Hematopoietic multipotent progenitor cell treated with erythropoietin and hydrocortisone succinate and interleukin-3 and kit ligand, for 8 days (in vitro differentiated cells): ENCODE results near the gene FHOD3.

ENCODE experiments used
- DNase-seq: peaks from one replicate; pipeline ENCODE4 v3.0.0-alpha.2; 2015

FHOD3 gene

DNA sequence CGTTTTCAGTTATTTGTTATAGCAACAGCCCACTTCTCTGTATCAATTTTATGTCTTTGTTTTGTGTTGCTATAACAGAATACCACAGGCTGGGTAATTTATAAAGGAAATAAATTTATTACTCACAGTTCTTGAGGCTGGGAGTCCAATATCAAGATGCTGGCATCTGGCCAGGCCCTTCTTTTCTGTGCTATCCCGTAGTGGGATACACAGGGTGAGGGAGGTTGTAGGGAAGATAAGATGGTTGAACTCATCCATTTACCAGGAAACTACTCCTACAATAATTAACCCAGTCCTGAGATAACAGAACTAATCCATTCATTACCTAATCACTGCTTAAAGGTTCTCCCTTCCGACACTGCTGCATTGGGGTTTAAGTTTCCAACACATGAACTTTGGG is 310.6 kb downstream of the FHOD3 start:
- DNase-seq: no peak

GRCh38 chr18:36610258-36610657 is 312.7 kb downstream of the FHOD3 start:
- no peak for DNase-seq

- no peak for DNase-seq
Measured at GRCh38 chr18:36610661-36611060, 313.1 kb downstream of the FHOD3 start.

DNA sequence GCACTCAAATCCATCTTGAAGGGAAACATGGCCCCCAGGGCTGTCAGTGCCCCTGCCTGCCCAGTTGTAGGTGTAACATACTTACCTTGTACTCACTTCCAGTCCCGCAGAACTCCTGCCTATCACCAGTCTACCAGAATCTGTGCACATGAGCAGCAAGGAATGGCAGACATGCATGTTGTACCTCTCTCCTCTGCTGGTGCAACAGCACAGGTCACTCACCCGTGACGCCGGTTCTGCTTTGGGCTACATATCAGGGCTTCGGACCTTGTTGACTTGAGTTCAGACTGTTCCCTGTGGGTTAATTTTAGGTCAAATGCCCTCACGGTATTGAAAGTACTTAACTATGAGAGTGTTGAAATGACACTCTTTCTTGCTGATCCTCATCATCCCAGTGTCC is 315.6 kb downstream of the FHOD3 start:
- DNase-seq: no peak

DNA sequence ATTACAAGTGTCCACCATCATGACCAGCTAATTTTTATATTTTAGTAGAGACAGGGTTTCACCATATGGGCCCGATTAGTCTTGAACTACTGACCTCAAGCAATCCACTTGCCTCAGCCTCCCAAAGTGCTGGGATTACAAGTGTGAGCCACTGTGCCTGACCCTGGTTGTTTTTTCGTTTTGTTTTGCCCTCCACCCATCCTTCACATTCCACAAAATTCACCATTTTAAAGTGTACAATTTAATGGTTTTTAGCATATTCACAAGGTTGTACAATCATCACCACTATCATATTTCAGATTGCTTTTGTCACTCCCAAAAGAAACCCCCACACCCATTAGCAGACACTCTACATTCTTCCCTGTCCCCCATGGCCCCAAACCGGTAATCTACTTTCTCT is 316.3 kb downstream of the FHOD3 start:
- no peak for DNase-seq

GRCh38 chr18:36620788-36621187 is 323.3 kb downstream of the FHOD3 start:
- DNase-seq: no peak

- no peak for DNase-seq
Measured at GRCh38 chr18:36622610-36623009, 325.1 kb downstream of the FHOD3 start.

- DNase-seq: no peak
Measured at GRCh38 chr18:36623091-36623490, 325.6 kb downstream of the FHOD3 start.

DNA sequence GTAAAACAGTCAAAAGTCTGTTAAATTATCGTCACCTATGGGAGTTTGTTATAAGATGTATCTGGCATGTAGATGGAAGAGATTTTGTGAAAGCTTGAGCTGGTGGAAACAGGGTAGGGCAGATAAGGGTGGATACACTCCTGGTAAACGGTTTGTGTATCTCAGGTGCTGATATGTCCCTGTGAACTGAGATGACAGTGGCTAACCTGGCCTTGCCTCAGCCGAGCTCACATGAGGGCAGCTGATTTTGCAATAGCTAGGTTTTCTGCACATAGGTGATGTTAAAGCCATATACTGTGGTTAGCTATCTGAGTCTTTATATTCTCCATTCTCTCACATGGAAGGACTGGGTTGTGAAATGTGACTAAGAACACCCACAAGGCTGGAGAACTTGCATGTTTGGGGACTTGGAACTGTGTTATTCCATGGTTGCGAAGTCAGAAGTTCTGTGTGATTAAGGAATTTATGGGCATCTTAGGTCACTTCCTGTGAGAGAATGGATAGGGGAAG is 326.2 kb downstream of the FHOD3 start:
- DNase-seq: no peak

DNA sequence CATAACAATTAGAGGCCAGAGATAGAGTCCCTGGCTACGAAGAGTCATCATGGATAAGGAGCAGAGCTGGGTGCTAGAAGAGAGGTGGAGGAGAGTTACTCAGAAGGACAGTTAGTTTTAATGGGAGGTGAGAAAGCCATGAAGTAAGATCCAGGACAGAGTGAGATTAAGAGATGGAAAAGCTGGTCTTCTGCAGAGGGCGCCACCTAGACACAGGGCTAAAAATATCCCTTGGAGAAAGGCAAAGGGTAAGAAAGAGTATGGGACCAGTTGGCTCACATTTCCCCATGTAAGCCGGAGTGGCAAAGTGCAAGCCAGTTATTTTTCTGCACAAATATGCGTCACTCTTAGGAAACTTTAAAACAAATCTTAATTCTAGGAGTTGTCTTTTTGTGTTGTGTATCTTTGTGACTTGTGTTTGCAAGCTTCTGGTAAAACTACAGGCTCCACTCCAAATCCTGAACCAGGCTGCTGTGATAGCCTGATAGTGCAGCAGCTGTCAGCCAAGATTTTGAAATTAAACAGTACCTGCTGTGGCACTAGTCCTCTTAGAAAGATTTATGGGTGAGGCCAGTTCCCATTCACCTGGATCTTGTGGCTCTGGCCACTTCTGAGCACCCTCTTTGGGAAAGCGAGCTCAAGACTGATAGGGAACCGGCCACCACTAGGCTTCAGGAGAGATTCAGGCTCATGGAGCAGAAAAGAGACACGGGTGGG is 327.1 kb downstream of the FHOD3 start:
- DNase-seq: no peak

DNA sequence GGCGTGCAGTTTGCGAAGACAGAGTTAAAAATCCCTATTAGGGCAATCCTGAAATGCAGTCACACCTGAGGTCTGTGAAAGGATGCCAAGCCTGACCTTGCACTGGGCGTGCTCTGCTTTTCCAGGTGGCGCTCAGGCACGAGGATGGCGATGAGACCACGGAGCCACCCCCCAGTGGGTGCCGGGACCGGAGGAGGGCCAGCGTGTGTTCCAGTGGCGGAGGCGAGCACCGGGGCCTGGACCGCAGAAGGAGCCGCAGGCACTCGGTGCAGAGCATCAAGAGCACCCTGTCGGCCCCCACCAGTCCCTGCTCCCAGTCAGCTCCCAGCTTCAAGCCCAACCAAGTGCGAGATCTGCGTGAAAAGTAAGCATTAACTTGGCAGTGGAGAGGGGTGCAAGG is 327.9 kb downstream of the FHOD3 start:
- DNase-seq: no peak

GRCh38 chr18:36627637-36628036 is 330.1 kb downstream of the FHOD3 start:
- DNase-seq: no peak

- DNase-seq: no peak
Measured at GRCh38 chr18:36628435-36629137, 331.1 kb downstream of the FHOD3 start.

DNA sequence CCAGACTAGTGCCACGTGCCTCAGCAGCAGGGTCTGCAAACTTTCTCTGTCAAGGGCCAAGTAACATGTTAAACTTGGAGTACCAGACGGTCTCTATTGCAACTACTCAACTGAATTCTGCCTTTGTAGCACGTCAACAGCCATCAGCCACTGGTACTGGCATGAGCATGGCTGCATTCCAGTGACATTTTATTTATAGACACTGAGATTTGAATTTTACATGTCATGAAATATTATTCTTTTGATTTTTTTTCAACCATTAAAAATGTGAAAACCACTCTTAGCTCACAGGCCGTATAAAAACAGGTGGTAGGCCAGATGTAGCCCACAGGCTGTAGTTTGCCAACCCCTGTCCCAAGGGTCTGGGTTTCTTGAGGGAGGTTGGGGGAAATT is 331.6 kb downstream of the FHOD3 start:
- DNase-seq: no peak

DNA sequence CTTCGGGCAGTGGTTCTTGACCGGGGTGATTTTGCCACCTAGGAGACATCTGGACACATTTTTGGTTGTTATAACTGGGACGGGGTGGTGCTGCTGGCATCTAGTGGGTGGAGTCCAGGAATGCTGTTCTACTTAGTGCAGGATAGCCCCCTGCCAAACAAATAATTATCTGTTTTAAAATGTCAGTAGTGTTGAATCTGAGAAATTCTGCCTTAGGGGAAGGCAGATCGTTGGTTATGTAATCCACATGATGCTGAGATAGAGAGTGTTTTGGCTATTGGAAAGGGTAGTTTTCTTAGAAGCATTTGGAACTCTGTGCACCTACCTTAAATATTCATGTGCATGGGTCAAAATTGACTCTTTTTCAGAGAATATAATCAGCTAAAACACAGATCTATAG is 332.3 kb downstream of the FHOD3 start:
- no peak for DNase-seq

DNA sequence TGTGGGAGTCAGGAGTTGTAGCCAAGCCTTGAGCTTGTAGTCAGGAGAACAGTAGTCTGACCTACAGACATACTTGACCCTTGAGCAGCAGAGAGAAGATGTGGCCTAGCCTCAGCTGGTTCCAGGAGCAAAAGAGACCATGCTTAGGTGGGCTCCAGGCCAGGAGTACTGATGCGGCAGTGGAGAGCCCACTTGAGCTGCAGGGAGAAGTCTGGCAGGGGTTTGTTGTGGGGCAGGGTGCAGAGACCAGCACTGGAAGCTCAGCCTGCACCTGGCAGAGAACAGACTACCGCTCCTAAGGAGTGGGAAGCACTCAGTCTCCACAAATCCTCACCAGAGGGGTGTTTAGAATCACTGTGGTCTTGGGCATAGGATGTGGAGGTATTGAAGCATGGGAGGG is 333.4 kb downstream of the FHOD3 start:
- no peak for DNase-seq

DNA sequence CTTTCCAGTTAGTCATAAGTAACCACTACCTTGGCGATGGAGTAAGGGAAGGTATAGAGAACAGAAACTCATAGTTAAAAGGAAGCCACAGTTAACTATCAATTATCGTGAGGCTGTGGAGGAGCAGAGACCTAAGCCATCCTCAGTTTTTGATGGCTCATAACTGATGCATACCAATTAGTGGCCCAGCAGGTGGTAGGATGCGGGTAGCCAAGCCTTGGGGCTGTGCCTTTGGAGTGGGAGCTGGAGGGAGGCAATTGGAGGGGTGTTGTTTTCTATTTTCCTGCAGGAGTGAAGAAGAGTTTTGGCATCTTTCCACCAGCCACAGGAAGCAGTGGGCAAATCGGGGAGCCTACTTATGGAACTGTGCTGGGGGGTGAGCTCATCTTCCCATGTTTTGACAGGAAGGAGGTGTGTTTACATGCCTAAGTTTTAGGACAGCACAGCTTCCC is 336.5 kb downstream of the FHOD3 start:
- DNase-seq: no peak

DNA sequence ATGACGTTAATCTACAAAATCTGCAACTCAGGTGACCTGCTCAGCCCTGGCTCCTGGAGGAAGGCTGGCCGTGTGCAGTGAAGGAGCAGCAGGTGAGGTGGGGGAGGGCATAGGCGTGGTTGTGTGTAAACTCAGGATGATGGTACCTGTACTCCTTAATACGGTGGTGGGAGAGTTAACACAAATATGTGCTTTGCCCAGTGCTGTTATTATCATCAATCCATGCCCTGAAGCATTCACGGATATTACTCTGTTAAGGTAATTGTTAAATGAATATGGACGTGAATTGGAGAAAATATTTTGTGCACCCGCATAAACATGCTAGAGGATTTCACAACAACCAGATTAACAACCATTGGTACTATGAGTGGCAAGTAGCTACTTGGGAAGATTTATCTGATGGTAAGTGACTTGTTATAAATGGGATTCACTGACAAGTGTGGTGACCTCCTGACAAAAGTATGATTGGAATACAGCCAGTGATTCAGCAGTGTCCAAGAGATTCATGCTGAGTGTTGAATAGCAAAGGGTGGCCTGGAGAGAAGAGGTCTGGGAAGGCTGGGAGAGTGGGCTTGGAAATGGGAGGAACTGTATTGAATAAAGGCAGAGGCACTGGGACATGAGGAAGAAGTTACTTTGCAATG is 337.2 kb downstream of the FHOD3 start:
- DNase-seq: no peak

DNA sequence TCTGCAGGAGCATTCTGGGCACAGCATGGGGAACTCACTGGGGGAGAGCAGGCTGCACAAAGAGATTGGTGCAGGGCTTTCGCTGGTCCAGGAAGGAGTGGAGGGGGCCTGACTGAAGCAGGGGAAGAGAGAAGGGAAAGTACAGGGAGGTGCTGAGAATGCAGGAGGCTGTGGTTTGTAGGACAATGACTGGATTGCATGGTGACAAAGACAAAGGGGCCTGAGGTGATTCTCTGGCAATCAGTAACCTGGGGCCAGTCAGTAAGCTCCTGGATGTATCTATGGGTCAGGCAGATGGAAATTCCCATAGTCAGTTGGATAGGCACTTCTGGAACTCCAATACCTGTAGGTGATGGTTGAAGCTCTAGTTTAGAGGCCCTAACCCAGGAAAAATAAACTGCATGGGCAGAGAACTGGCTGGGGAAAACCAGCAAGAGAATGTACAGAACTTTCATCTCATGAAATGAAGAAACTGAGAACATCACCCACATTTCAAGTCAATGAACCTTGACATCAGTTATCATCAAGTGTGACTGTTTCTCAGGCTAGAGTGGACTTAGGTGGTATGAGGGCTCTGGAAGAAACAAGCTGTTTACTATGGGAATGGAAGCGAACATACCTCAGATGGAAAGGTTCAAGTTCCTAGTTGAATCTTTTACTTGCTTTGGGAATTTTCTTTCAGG is 338.0 kb downstream of the FHOD3 start:
- DNase-seq: no peak

- DNase-seq: no peak
Measured at GRCh38 chr18:36636237-36636817, 338.8 kb downstream of the FHOD3 start.

- DNase-seq: no peak
Measured at GRCh38 chr18:36638224-36638623, 340.7 kb downstream of the FHOD3 start.

- DNase-seq: no peak
Measured at GRCh38 chr18:36640021-36640952, 342.8 kb downstream of the FHOD3 start.
